Naive B cell (primary cell): Measurements from ENCODE around the gene PRICKLE4. TPM values are rescaled to one million over a fixed set of nuclear protein-coding genes. Genes with fewer than 3 reads are reported as not detected.

Source experiments
- ATAC-seq, 2 donors: fragments of 150-1000 bp; cut with Tn5 transposase; 2 replicates each; pipeline ENCODE4 v1.10.0; 2021; ENCODE audit warnings: low read depth in 2 of 2, mild to moderate bottlenecking in 2 of 2, moderate library complexity in 2 of 2
- DNase-seq: peaks from one replicate; pipeline ENCODE4 v3.0.0; 2022
- H3K27ac Mint-ChIP-seq, 6 donors: one replicate each; pipeline ENCODE4 v1.8.0; 2020 to 2022; ENCODE audit warnings: mild to moderate bottlenecking in 6 of 6, mixed read lengths in 6 of 6, moderate library complexity in 5 of 6, inconsistent platforms in 2 of 6
- H3K27me3 Mint-ChIP-seq, 3 donors: one replicate each; pipeline ENCODE4 v1.8.0; 2021 to 2022; ENCODE audit warnings: mixed read lengths in 3 of 3, mild to moderate bottlenecking in 1 of 3
- H3K36me3 Mint-ChIP-seq, 2 donors: one replicate each; pipeline ENCODE4 v1.8.0; 2020 to 2022; ENCODE audit warnings: mixed read lengths in 2 of 2, inconsistent platforms in 1 of 2, mild to moderate bottlenecking in 1 of 2
- H3K4me1 Mint-ChIP-seq, 3 donors: one replicate each; pipeline ENCODE4 v1.8.0; 2020 to 2022; ENCODE audit warnings: mixed read lengths in 3 of 3, inconsistent platforms in 1 of 3, mild to moderate bottlenecking in 1 of 3, moderate library complexity in 1 of 3
- H3K4me3 Mint-ChIP-seq, 8 donors: one replicate each; pipeline ENCODE4 v1.8.0; 2020 to 2022; ENCODE audit warnings: mild to moderate bottlenecking in 8 of 8, mixed read lengths in 8 of 8, moderate library complexity in 8 of 8, inconsistent platforms in 2 of 8
- H3K9me3 Mint-ChIP-seq, 7 donors: one replicate each; pipeline ENCODE4 v1.8.0; 2020 to 2022; ENCODE audit warnings: mixed read lengths in 7 of 7, mild to moderate bottlenecking in 5 of 7, inconsistent platforms in 2 of 7, moderate library complexity in 1 of 7
- polyA plus RNA-seq, 6 donors: library from polyadenylated mRNA; unstranded; fragments of 300-500 nt; fragmentation: Illumina TruSeq; gene quantifications; one replicate each; pipeline ENCODE4 v1.2.3, GENCODE V29; 2021; ENCODE audit warnings: low read depth in 6 of 6

PRICKLE4 gene
- polyA plus RNA-seq, 6 donors from 2014 or later = not detected

- H3K4me3 Mint-ChIP-seq = peak overlapping the region in 2 of 8 donors; percentile 10 to 92
These were observed 42.9 kb upstream of the PRICKLE4 start for GRCh38 chr6:41737591-41738130.

DNA sequence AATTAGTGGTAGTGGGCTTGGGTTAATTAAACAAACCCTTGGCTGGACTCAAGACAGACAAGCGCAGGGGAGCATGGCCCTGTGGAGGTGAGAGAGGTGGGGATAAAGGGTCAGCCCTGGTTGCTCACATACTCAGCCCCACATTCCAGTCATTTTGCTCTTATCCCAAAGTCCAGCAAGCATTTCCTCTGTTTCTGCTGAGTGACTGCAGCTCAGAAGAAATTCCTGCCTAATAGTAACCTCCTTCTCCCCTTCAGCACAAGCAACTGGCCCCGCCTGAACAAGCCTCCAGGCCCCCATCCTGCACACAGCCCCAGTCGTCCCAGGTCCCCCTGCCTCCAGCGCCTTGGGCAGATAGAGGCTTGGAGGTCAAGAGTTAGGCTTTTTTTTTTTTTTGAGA, 41.5 kb upstream of the PRICKLE4 start:
- Mint-ChIP-seq H3K27ac (no peak overlapping the region), H3K27me3 (peaks cover 0 to 4% (median 0%) of the 10 kb centered on the region in 3 donors), H3K9me3 (no peaks in the 10 kb centered on the region), H3K4me3 (no peak overlapping the region), H3K36me3 (no peaks in the 10 kb centered on the region), H3K4me1 (peaks cover 0 to 8% (median 7%) of the 10 kb centered on the region in 3 donors)
- no peak for DNase-seq
- no peak for ATAC-seq

More at GRCh38 chr6:41737591-41738130, 42.9 kb upstream of the PRICKLE4 start:
- no peaks in the 10 kb centered on the region for H3K27me3 Mint-ChIP-seq
- H3K4me1 Mint-ChIP-seq = peaks cover 5 to 15% (median 8%) of the 10 kb centered on the region in 3 donors
- no peak overlapping the region for H3K27ac Mint-ChIP-seq
- no peaks in the 10 kb centered on the region for H3K36me3 Mint-ChIP-seq
- ATAC-seq (no peak), DNase-seq (no peak)
- H3K9me3 Mint-ChIP-seq = no peaks in the 10 kb centered on the region

GRCh38 chr6:41740366-41741162, 40.0 kb upstream of the PRICKLE4 start:
- Mint-ChIP-seq H3K4me1 (peaks cover 0 to 11% (median 7%) of the 10 kb centered on the region in 3 donors), H3K4me3 (no peak overlapping the region), H3K36me3 (no peaks in the 10 kb centered on the region), H3K27ac (no peak overlapping the region), H3K27me3 (peaks cover 0 to 4% (median 0%) of the 10 kb centered on the region in 3 donors), H3K9me3 (no peaks in the 10 kb centered on the region)
- ATAC-seq (no peak), DNase-seq (no peak)

DNA sequence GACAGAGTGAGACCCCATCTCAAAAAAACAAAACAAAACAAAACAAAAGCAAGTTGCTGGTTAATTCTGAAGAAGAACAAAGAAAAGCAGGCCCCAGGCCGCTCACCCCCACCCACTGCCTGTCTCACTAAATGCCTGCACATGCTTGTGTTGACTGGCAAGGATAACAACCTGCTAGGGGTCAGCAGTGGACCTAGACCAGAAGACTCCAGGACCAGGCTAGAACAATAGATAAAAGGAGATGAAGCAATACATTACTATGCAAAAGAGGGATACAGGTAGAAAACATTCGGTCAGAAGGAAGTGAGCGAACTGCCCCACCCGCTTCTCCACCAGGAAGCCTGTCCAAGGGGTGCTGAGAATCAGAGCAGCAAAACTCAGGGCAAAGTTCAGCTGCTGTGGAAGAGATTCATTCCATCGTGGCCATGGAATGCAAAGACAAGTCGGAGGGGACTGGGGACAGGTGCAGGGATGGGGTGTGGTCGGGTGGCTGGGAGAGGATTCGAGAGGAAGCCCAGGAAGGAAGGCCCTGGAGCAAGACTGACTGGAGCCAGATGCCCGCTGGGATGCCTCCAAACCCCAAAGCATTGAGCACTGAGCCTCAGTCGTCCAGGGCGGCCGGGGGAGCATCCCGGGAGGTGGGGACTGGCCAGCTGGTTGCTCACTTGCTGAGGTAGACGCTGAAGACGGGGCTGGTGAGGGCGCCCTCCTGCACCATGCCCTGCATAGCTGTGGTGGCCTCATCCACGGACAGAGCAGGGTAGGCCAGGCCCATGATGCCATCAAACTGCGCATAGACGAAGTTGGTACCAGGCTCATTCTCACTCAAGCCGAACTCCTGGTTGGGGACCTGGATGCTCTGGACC, 38.7 kb upstream of the PRICKLE4 start:
- DNase-seq (no peak), ATAC-seq (no peak)
- Mint-ChIP-seq H3K27ac (peak overlapping the region in 1 of 6 donors; percentile 69), H3K4me3 (no peak overlapping the region), H3K27me3 (peaks cover 0 to 4% (median 0%) of the 10 kb centered on the region in 3 donors), H3K36me3 (no peaks in the 10 kb centered on the region), H3K9me3 (no peaks in the 10 kb centered on the region), H3K4me1 (peaks cover 0 to 5% (median 0%) of the 10 kb centered on the region in 3 donors)

DNA sequence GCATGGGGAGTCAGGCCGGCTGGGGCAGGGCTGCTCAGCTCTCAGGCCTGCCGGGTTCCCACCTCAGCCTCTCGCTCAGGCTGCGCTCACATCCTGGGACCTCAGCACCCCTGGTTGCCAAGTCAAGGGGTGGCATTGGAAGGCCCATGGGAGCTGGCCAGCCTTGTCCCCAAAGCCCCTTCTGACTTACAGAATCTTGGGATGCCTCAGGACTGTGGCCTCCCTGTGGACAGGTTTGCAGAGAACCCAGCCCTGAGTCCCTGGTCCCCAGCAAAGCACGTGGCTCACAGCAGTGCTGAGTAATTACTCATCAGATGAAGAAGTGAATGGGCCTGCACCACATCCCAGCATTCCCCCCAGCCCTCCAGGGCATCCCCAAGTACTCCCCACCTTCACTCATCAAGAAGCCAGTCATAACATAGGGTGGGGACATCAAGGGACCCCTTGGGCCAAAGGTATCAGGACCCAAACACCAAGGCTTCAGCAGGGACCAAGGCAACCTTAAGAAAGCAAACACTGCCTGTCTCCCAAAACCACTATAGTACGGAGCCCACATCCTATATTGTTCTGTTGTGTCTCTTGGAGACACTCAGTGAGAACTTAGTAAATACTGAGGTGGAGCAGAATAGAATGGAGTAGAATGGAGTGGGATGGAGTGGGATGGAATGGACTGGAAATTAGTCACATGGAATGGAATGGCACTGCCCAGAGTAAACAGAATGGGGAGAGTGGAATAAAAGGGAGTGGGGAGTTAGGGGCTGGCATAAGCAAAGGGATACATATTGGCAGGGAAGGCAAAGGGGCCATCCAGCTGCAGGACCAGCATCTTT, 37.0 kb upstream of the PRICKLE4 start:
- no peak overlapping the region for H3K4me3 Mint-ChIP-seq
- H3K9me3 Mint-ChIP-seq = no peaks in the 10 kb centered on the region
- H3K27ac Mint-ChIP-seq = no peak overlapping the region
- DNase-seq = no peak
- ATAC-seq = no peak
- peaks cover 0 to 5% (median 0%) of the 10 kb centered on the region in 3 donors for H3K4me1 Mint-ChIP-seq
- peaks cover 0 to 4% (median 0%) of the 10 kb centered on the region in 3 donors for H3K27me3 Mint-ChIP-seq
- H3K36me3 Mint-ChIP-seq = no peaks in the 10 kb centered on the region

DNA sequence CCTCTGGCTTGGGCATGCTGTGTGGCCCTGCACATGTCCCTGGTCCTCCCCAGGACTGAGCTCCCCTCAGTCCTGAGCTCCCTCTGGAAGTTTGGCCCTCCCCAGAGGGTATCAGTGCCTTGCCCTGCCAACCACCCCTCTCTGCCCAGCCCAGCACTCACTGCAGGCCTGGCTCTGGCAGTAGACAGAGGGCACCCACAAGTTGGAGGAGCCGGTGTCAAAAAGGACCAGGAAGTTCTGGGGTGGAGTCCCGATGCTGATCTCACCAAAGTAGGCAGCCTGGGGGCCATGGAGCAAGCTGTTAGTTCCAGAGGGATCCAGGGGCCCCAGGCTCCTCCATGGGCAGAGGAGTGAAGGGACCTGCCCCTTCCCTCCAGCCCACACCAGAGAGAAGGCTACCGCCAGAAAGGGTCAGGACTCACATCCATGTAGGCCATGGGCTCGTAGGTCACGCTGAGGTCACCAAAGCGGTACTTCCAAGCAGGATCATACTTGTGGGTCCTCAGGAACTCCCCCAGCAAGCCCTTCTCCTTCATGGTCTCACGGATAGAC, 36.3 kb upstream of the PRICKLE4 start:
- no peak overlapping the region for H3K4me3 Mint-ChIP-seq
- no peaks in the 10 kb centered on the region for H3K9me3 Mint-ChIP-seq
- DNase-seq = no peak
- peaks cover 0 to 5% (median 0%) of the 10 kb centered on the region in 3 donors for H3K4me1 Mint-ChIP-seq
- H3K27me3 Mint-ChIP-seq = peaks cover 0 to 4% (median 0%) of the 10 kb centered on the region in 3 donors
- ATAC-seq = no peak
- no peaks in the 10 kb centered on the region for H3K36me3 Mint-ChIP-seq
- H3K27ac Mint-ChIP-seq = no peak overlapping the region

DNA sequence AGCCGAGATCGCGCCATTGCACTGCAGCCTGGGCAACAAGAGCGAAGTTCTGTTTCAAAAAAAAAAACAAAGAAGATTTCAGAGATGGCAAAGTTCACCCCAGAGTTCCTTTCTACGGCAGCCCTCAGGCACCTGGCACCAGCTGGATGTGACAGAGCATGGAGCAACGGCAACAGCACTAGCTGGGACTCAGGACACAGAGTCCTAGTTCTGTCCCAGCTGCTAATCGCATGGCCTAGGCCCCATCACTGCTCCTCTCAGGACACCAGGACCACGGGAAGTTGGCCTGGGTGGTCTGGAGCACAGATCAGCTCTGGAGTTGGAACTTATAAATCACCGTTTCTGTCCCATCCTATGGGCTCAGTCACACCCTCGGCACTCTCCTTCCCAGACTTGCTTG, 34.5 kb upstream of the PRICKLE4 start:
- Mint-ChIP-seq H3K27me3 (peaks cover 4 to 10% (median 8%) of the 10 kb centered on the region in 3 donors), H3K4me1 (peaks cover 0 to 5% (median 0%) of the 10 kb centered on the region in 3 donors), H3K36me3 (no peaks in the 10 kb centered on the region), H3K9me3 (no peaks in the 10 kb centered on the region), H3K4me3 (peak overlapping the region in 1 of 8 donors; percentile 61), H3K27ac (peak overlapping the region in 1 of 6 donors; percentile 70)
- no peak for ATAC-seq
- DNase-seq = no peak

DNA sequence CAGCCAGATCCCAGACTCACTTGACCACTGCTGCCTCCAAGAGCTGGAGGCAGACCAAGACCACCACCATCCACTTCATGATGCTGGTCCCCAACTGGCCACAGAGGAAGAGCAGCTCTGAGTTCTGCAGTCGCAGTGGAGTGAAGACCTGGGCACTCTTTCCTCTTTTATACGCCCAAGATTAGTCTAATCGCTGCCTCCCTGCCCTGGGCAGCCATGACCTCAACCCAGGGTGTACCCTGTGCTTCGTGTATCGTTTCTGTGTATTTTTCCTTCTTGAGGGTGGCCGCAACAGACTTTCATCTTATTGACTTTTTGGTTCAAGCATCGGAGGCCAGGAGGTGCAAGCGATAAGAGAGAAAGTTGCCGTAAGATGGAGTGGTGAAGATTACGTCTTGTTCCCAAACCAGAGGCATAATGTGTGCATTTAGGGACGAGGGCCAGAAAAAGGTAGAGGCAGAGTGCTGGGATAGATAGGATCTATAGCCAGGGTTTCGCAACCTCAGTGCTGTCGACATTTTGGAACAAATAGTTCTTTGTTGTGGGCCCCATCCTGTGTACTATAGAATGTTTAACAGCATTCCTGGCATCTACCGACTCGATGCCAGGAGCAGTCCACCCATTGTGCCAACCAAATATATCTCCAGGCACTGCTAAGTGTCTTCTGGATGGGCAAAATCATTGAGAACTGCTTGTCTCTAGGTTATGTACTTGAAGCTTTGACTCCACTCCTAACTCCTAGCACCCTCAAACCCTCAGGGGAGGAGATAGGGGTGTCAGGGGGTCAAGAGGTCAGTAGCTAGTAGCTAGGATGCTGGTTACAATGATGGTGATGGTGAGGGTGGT, 33.1 kb upstream of the PRICKLE4 start, which contains the start of gene PGC:
Gene PGC, minus strand, starts transcription at position 142 of the 846 bp plus-strand sequence. Its CDS starts 63 bp downstream, at position 79.
- H3K4me1 Mint-ChIP-seq = peaks cover 0 to 5% (median 0%) of the 10 kb centered on the region in 3 donors
- DNase-seq (no peak), ATAC-seq (no peak)
- no peak within 1 kb of the TSS for H3K27ac Mint-ChIP-seq
- H3K36me3 Mint-ChIP-seq = no peaks in the 10 kb centered on the region
- peaks cover 4 to 10% (median 8%) of the 10 kb centered on the region in 3 donors for H3K27me3 Mint-ChIP-seq
- H3K9me3 Mint-ChIP-seq = no peaks in the 10 kb centered on the region
- H3K4me3 Mint-ChIP-seq = no peak within 1 kb of the TSS

GRCh38 chr6:41748102-41748477, 32.5 kb upstream of the PRICKLE4 start:
- Mint-ChIP-seq H3K9me3 (no peaks in the 10 kb centered on the region), H3K27ac (no peak overlapping the region), H3K36me3 (no peaks in the 10 kb centered on the region), H3K4me1 (peaks cover 0 to 5% (median 0%) of the 10 kb centered on the region in 3 donors), H3K4me3 (no peak overlapping the region), H3K27me3 (peaks cover 4 to 10% (median 8%) of the 10 kb centered on the region in 3 donors)
- ATAC-seq = no peak
- DNase-seq = no peak

- H3K9me3 Mint-ChIP-seq = no peaks in the 10 kb centered on the region
These were observed 32.0 kb upstream of the PRICKLE4 start for GRCh38 chr6:41748542-41748941.

GRCh38 chr6:41750374-41750773, 30.2 kb upstream of the PRICKLE4 start:
- H3K9me3 Mint-ChIP-seq = no peaks in the 10 kb centered on the region
- no peaks in the 10 kb centered on the region for H3K36me3 Mint-ChIP-seq
- H3K27me3 Mint-ChIP-seq = peaks cover 2 to 15% (median 10%) of the 10 kb centered on the region in 3 donors

More at GRCh38 chr6:41748542-41748941, 32.0 kb upstream of the PRICKLE4 start:
- Mint-ChIP-seq H3K4me3 (no peak overlapping the region), H3K27me3 (peaks cover 4 to 10% (median 9%) of the 10 kb centered on the region in 3 donors), H3K27ac (no peak overlapping the region), H3K36me3 (no peaks in the 10 kb centered on the region), H3K4me1 (peaks cover 0 to 5% (median 0%) of the 10 kb centered on the region in 3 donors)
- DNase-seq (no peak), ATAC-seq (no peak)

GRCh38 chr6:41755895-41756294, 24.7 kb upstream of the PRICKLE4 start:
- peak overlapping the region in 1 of 8 donors; percentile 59 for H3K4me3 Mint-ChIP-seq
- H3K36me3 Mint-ChIP-seq = no peaks in the 10 kb centered on the region
- H3K27me3 Mint-ChIP-seq = peaks cover 0 to 7% (median 5%) of the 10 kb centered on the region in 3 donors
- DNase-seq (no peak), ATAC-seq (no peak)
- H3K4me1 Mint-ChIP-seq = peaks cover 0 to 2% (median 0%) of the 10 kb centered on the region in 3 donors
- H3K27ac Mint-ChIP-seq = no peak overlapping the region
- no peaks in the 10 kb centered on the region for H3K9me3 Mint-ChIP-seq

More at GRCh38 chr6:41750374-41750773, 30.2 kb upstream of the PRICKLE4 start:
- no peak for ATAC-seq
- H3K27ac Mint-ChIP-seq = no peak overlapping the region
- DNase-seq = no peak
- no peaks in the 10 kb centered on the region for H3K4me1 Mint-ChIP-seq
- no peak overlapping the region for H3K4me3 Mint-ChIP-seq
